ENCODE results near the gene CHGA. TPM values are rescaled to one million over a fixed set of nuclear protein-coding genes. Genes with fewer than 3 reads are reported as not detected.

CHGA gene
- total and polyA plus RNA-seq, 2 of the 8 experiments (the other 6 are each of a cell fraction or from before 2014, with no cell fraction given) = 17.5 to 28.2 TPM

DNA sequence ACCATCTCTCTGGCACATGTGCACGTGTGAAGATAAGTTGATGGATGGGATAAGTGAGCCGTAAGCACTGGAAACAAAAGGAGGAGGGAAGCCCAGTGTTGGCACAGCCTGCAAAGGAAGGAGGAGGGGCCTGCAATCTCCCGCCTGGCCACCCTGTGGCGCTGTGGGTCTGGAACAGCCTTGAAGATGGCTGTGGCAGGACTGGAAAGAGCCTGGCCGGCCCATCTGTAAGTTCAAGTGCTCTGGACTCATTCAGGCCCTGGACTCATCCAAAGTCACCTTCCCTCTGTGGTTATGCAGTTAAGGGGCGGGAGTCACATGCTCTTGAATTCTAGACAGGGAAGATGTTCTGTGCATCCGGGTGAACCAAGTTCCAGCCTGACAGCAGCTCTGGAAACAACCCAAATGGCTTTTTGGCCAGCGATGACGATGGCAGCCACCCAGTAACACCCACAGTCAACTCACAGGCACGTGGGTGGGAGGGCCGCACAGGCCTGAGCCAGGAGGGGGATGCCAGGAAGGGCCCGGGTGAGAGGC, 50.4 kb downstream of the CHGA start:
- Histone ChIP-seq H3K4ac (replicated peaks; ENCODE audit: insufficient read length, low read depth, low read length) (no peak overlapping the region), H3K4me3 (ENCODE audit: extremely low read depth in 1 of 4, insufficient read depth in 2 of 4, low read depth in 3 of 4, low read length in 4 of 4) (no peak overlapping the region), H3K36me3 (ENCODE audit: control insufficient read depth in 2 of 4, insufficient read depth in 4 of 4, low read length in 3 of 4) (peaks cover 0 to 10% (median 0%) of the 10 kb centered on the region in 4 experiments; a peak in 4 of 8 replicates), H2BK20ac (ENCODE audit: low read length) (no peak overlapping the region), H3K56ac (replicated peaks; ENCODE audit: insufficient read length, low read depth, low read length) (no peak overlapping the region), H3K9me3 (ENCODE audit: insufficient read depth in 2 of 2, low read depth in 1 of 2, low read length in 1 of 2) (peaks cover 7 to 10% of the 10 kb centered on the region in 2 experiments), H2AFZ (ENCODE audit: low read length) (no peak overlapping the region), H4K20me1 (replicated peaks in 1 of 2; ENCODE audit: control insufficient read depth in 1 of 2, insufficient read depth in 2 of 2, low read length in 2 of 2) (peaks cover 0 to 7% of the 10 kb centered on the region in 2 experiments), H3K18ac (ENCODE audit: extremely low read depth, low read length) (no peak overlapping the region), H3K79me1 (ENCODE audit: low read depth, low read length) (peaks cover 4% of the 10 kb centered on the region; the same call in 1 of the 2 replicates), H4K91ac (replicated peaks; ENCODE audit: insufficient read length, low read length) (no peak overlapping the region), H3K79me2 (ENCODE audit: control insufficient read depth in 1 of 2, insufficient read depth in 2 of 2, low read length in 2 of 2) (peaks cover 0 to 28% of the 10 kb centered on the region in 2 experiments; a peak in 2 of 4 replicates), H2BK15ac (ENCODE audit: low read length) (no peak overlapping the region), H2AK5ac (ENCODE audit: low read depth, low read length) (peak overlapping the region; percentile 89; the same call in 1 of the 2 replicates), H2BK12ac (ENCODE audit: low read depth, low read length) (no peak overlapping the region), H4K5ac (ENCODE audit: insufficient read length, low read depth, low read length) (no peak overlapping the region), H2BK5ac (ENCODE audit: low read depth, low read length) (no peak overlapping the region), H3K27ac (ENCODE audit: low read depth, low read length) (no peak overlapping the region), H3K14ac (ENCODE audit: insufficient read length) (no peak overlapping the region), H3K4me1 (replicated peaks in 1 of 4; ENCODE audit: control insufficient read depth in 3 of 4, insufficient read depth in 4 of 4, low read length in 3 of 4) (peaks cover 0 to 16% (median 8%) of the 10 kb centered on the region in 4 experiments; a peak in 5 of 7 replicates), H2BK120ac (replicated peaks; ENCODE audit: low read depth, low read length) (no peak overlapping the region), H3K27me3 (replicated peaks in 1 of 4; ENCODE audit: control insufficient read depth in 3 of 4, extremely low read depth in 1 of 4, insufficient read depth in 3 of 4, low read length in 3 of 4) (no peaks in the 10 kb centered on the region), H3K23ac (ENCODE audit: insufficient read length) (no peak overlapping the region), H4K8ac (ENCODE audit: extremely low read depth, insufficient read depth, low read length) (no peak overlapping the region), H3K23me2 (ENCODE audit: low read depth, low read length) (no peaks in the 10 kb centered on the region), H3K4me2 (ENCODE audit: insufficient read depth in 1 of 2, low read depth in 2 of 2, low read length in 2 of 2) (no peak overlapping the region), H3K9ac (replicated peaks in 1 of 4; ENCODE audit: extremely low read depth in 1 of 4, low read depth in 3 of 4, low read length in 3 of 4) (no peak overlapping the region)
- CTCF ChIA-PET (ENCODE audit: partially characterized antibody) = interaction anchor here (0.6 to 6.5 kb wide), 21 partner anchors 10 to 203 kb away, joined by 3 to 34 read pairs (median 3); no protein-coding TSS in a partner anchor
- 54% methylated on average over 12 of the region's 12 CpGs; no CpG with 5 or more reads in 1 of the 2 experiments for WGBS, 2 experiments (ENCODE audit: extremely low coverage in 1 of 2, insufficient coverage in 1 of 2, insufficient read length in 1 of 2, insufficient replicate concordance in 2 of 2, low coverage in 1 of 2, low lambda C conversion rate in 2 of 2, missing lambda C conversion rate in 1 of 2)
- peak; percentile 69 for FAIRE-seq
- POLR2A ChIA-PET (ENCODE audit: partially characterized antibody) = interaction anchor here (1.6 kb wide), 1 partner anchor 13 kb away, joined by 3 read pairs; no protein-coding TSS in a partner anchor
- DNase-seq (ENCODE audit: low read depth in 1 of 2, low spot score in 2 of 2) = peak; percentile 73 to 100
- TF ChIP-seq EP300 (IDR thresholded peaks at IDR 0.05; ENCODE audit: borderline replicate concordance in 1 of 2, low read depth in 2 of 2, low read length in 2 of 2) = peak in 1 of 2 experiments; percentile 95; a peak in 1 of 3 replicates
- no peak for TF ChIP-seq CTBP2 (IDR thresholded peaks at IDR 0.05; ENCODE audit: borderline replicate concordance, insufficient read depth, insufficient read length, low read length)
- TF ChIP-seq TEAD4 (IDR thresholded peaks at IDR 0.05; ENCODE audit: low read depth, low read length) = no peak
- no peak for TF ChIP-seq CHD1 (IDR thresholded peaks at IDR 0.05; ENCODE audit: low read depth, low read length)
- TF ChIP-seq, protein P1, sequence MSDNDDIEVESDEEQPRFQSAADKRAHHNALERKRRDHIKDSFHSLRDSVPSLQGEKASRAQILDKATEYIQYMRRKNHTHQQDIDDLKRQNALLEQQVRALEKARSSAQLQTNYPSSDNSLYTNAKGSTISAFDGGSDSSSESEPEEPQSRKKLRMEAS (IDR thresholded peaks at IDR 0.05) = no peak
- no peak for TF ChIP-seq POLR2AphosphoS5 (IDR thresholded peaks at IDR 0.05; ENCODE audit: low read depth, low read length)
- no peak for TF ChIP-seq SP4 (IDR thresholded peaks at IDR 0.05; ENCODE audit: low read length)
- peak; percentile 92 to 93 for TF ChIP-seq RAD21 (IDR thresholded peaks at IDR 0.05 in 1 of 2, conservative IDR thresholded peaks at IDR 0.05 in 1 of 2; ENCODE audit: low read depth in 2 of 2, low read length in 2 of 2)
- TF ChIP-seq YY1 (IDR thresholded peaks at IDR 0.05; ENCODE audit: low read depth, low read length) = peak; percentile 54; the same call in 1 of the 2 replicates
- no peak for TF ChIP-seq CBX8 (IDR thresholded peaks at IDR 0.05; ENCODE audit: borderline replicate concordance, low read depth, low read length)
- peak; percentile 3 for TF ChIP-seq NANOG (IDR thresholded peaks at IDR 0.05; ENCODE audit: insufficient read depth, low read depth, low read length, poor library complexity, severe bottlenecking)
- TF ChIP-seq GTF2F1 (IDR thresholded peaks at IDR 0.05; ENCODE audit: borderline replicate concordance, low read depth, low read length) = no peak

Data from H1 (cell line).